Measurements from ENCODE around the gene LYPD8.

The LYPD8 gene

GRCh38 chr1:248699099-248699498 is 56.5 kb downstream of the LYPD8 start:
- no peak for DNase-seq (ENCODE audit: low read depth in 3 of 3)

GRCh38 chr1:248697907-248698306 is 57.7 kb downstream of the LYPD8 start:
- DNase-seq (ENCODE audit: low read depth in 3 of 3) = no peak

- no peak for DNase-seq (ENCODE audit: low read depth in 3 of 3)
These were observed 58.8 kb downstream of the LYPD8 start for GRCh38 chr1:248696774-248697173.

- no peak for DNase-seq (ENCODE audit: low read depth in 3 of 3)
These were observed 59.3 kb downstream of the LYPD8 start for GRCh38 chr1:248696261-248696660.

GRCh38 chr1:248695451-248696132 is 60.0 kb downstream of the LYPD8 start:
- DNase-seq (ENCODE audit: low read depth in 3 of 3) = no peak

GRCh38 chr1:248691567-248692155 is 63.9 kb downstream of the LYPD8 start:
- DNase-seq (ENCODE audit: low read depth in 3 of 3) = no peak

All from stimulated activated CD4-positive, alpha-beta T cell treated with anti-CD3 and anti-CD28 coated beads, TNF-alpha, amount 100 ng/mL, for 24 hours (primary cell).